Gastroesophageal sphincter (tissue), 4 donors: ENCODE measurements around the gene FXYD7. TPM values are rescaled to one million over a fixed set of nuclear protein-coding genes. Genes with fewer than 3 reads are reported as not detected.
A peak's percentile ranks its signal among the peaks of the same experiment; 100 is the strongest.

Experiments
- ATAC-seq: fragments of 150-250 bp; one replicate; pipeline ENCODE4 v1.9.1; 2016; ENCODE audit warnings: mild to moderate bottlenecking, moderate library complexity
- H3K27ac ChIP-seq, 4 donors: fragments of 200-600 bp; sonication (generic) in 3 of 4; 1 replicate in 3 of 4; 2 replicates in 1 of 4; pipeline ENCODE4 v1.5.1; 2016 to 2019
- H3K27me3 ChIP-seq: fragments of 200-600 bp; sonication (generic); one replicate; pipeline ENCODE4 v1.5.1; 2019
- H3K36me3 ChIP-seq, 2 donors: fragments of 200-600 bp; sonication (generic); one replicate each; pipeline ENCODE4 v1.5.1; 2019; ENCODE audit warnings: control low read depth in 1 of 2
- H3K4me1 ChIP-seq, 3 donors: fragments of 200-600 bp; sonication (generic); 1 replicate in 2 of 3; 2 replicates in 1 of 3; pipeline ENCODE4 v1.5.1; 2016 to 2019; ENCODE audit warnings: control low read depth in 2 of 3
- H3K4me3 ChIP-seq, 2 donors: fragments of 200-600 bp; sonication (generic); one replicate each; pipeline ENCODE4 v1.5.1; 2019; ENCODE audit warnings: mild to moderate bottlenecking in 1 of 2, moderate library complexity in 1 of 2
- H3K9me3 ChIP-seq, 3 donors: fragments of 200-600 bp; sonication (generic); one replicate each; pipeline ENCODE4 v1.5.1; 2017 to 2019; ENCODE audit warnings: control low read depth in 2 of 3
- CTCF ChIP-seq, 4 experiments: fragments of 200-600 bp in 2 of 4; fragments of 450-650 bp in 2 of 4; sonication (generic) in 1 of 4; IDR thresholded peaks; one replicate each; pipeline ENCODE4 v1.5.1; 2017 to 2019; ENCODE audit warnings: antibody characterized with exemption in 4 of 4, mild to moderate bottlenecking in 2 of 4, moderate library complexity in 2 of 4
- EP300 ChIP-seq: sonication (generic); formaldehyde crosslinking; IDR thresholded peaks from one replicate; pipeline ENCODE4 v1.6.1; 2017; ENCODE audit warnings: antibody characterized with exemption, mild to moderate bottlenecking
- POLR2A ChIP-seq, 2 donors: fragments of 450-650 bp; IDR thresholded peaks; one replicate each; pipeline ENCODE4 v1.6.1; 2017; ENCODE audit warnings: antibody characterized with exemption in 2 of 2, mild to moderate bottlenecking in 2 of 2, moderate library complexity in 1 of 2
- POLR2AphosphoS5 ChIP-seq: sonication (generic); formaldehyde crosslinking; IDR thresholded peaks from one replicate; pipeline ENCODE4 v1.6.1; 2017; ENCODE audit warnings: antibody characterized with exemption
- WGBS, 2 donors: methylation state at CpG; one replicate each; pipeline ENCODE4 v1.1.5; 2018; ENCODE audit warnings: low coverage in 1 of 2; 5-methylcytosine and 5-hydroxymethylcytosine counted together
- total RNA-seq, 4 donors: library from RNA; depleted of rRNA; stranded (reverse); fragments of >200 nt; gene quantifications; one replicate each; pipeline ENCODE4 v1.1.0, GENCODE V29; 2016

The FXYD7 gene
- total RNA-seq, 4 donors from 2014 or later: not detected

DNA sequence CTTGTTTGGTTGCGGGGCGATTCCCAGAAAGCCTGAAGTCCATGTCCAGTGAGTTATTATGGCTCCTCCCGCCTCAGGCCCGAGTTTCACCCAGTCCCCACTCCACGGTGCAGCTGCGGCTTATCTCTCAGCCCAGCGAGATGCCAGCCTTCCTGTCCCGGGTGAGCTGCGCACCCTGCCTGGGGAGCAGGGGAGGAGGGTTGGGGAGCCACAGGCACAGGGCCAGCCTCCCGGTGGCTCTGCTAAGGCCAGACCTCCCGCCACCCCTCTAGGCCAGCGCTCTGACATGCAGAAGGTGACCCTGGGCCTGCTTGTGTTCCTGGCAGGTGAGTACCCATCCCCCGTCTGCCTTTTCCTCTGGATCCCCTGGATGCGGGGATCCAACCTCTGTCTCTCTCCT, 24.0 kb upstream of the FXYD7 start:
- H3K36me3 ChIP-seq: no peaks in the 10 kb centered on the region
- no peaks in the 10 kb centered on the region for H3K9me3 ChIP-seq
- H3K27me3 ChIP-seq: peaks cover 7% of the 10 kb centered on the region
- peaks cover 0 to 47% (median 0%) of the 10 kb centered on the region in 3 donors for H3K4me1 ChIP-seq
- no peak for TF ChIP-seq EP300
- no peak for TF ChIP-seq POLR2A (IDR thresholded peaks at IDR 0.05)
- no peak for TF ChIP-seq POLR2AphosphoS5
- TF ChIP-seq CTCF (IDR thresholded peaks at IDR 0.05): no peak
- ATAC-seq: no peak
- peak overlapping the region in 1 of 2 donors; percentile 24 for H3K4me3 ChIP-seq
- WGBS, 2 donors: 93 to 100% methylated on average over 1 to 3 of the region's 14 CpGs
- H3K27ac ChIP-seq: peak overlapping the region in 3 of 4 donors; percentile 60 to 91 (median 68)

DNA sequence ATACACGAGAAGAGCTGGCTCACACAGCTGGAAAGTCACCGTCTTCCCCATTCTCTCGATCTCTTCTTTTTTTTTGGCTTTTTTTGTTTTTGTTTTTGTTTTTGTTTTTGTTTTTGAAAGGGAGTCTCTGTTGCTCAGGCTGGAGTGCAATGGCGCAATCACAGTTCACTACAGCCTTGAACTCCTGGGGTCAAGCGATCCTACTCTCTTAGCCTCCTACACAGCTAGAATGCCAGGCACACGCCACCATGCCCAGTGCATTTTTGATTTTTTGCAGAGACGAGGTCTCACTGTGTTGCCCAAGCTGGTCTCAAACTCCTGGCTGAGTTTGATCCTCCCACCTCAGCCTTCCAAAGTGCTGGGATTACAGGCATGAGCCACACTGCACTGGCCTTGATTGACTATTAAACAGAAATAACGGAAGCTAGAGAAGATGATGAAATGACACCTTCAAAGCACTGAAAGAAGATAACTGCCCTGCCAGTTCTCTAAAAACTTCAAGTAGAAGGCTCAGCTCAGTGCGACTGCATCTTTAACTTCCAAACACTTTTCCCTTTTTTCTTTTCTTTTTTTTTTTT, 23.4 kb upstream of the FXYD7 start:
- peaks cover 7% of the 10 kb centered on the region for H3K27me3 ChIP-seq
- no peak overlapping the region for H3K4me3 ChIP-seq
- H3K27ac ChIP-seq: peak overlapping the region in 3 of 4 donors; percentile 60 to 91 (median 68)
- no peak for TF ChIP-seq EP300
- no peak for TF ChIP-seq POLR2A (IDR thresholded peaks at IDR 0.05)
- TF ChIP-seq POLR2AphosphoS5: no peak
- no peak for TF ChIP-seq CTCF (IDR thresholded peaks at IDR 0.05)
- no peak for ATAC-seq
- H3K9me3 ChIP-seq: no peaks in the 10 kb centered on the region
- peaks cover 0 to 45% (median 0%) of the 10 kb centered on the region in 3 donors for H3K4me1 ChIP-seq
- WGBS, 2 donors: 82 to 83% methylated on average over 4 to 5 of the region's 9 CpGs
- no peaks in the 10 kb centered on the region for H3K36me3 ChIP-seq

DNA sequence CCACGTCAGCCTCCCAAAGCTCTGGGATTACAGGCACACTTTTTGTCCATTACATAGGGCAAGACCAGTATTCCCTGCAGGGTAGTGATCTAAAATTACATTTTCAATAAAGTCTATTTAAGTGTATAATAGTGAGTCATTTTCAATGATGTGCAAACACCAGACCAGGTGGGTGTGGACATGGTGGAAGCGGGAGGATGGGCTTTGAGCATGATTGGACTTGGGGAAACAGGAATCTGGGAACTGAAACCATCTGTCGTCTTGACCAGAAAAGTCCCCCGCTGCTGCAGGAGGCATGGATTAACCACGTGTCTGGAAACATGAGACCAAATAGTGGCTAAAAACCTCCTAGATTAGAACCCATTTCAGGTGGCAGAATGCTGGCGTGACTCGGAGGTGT, 22.6 kb upstream of the FXYD7 start:
- no peaks in the 10 kb centered on the region for H3K9me3 ChIP-seq
- peaks cover 0 to 46% (median 4%) of the 10 kb centered on the region in 3 donors for H3K4me1 ChIP-seq
- peak; percentile 31 for ATAC-seq
- TF ChIP-seq POLR2A (IDR thresholded peaks at IDR 0.05) (no peak), EP300 (no peak), POLR2AphosphoS5 (no peak), CTCF (IDR thresholded peaks at IDR 0.05) (no peak)
- H3K4me3 ChIP-seq: no peak overlapping the region
- no peaks in the 10 kb centered on the region for H3K27me3 ChIP-seq
- WGBS, 2 donors: 37 to 47% methylated on average over 4 to 7 of the region's 7 CpGs
- no peaks in the 10 kb centered on the region for H3K36me3 ChIP-seq
- H3K27ac ChIP-seq: peak overlapping the region in 3 of 4 donors; percentile 55 to 91 (median 64)

GRCh38 chr19:35120898-35121297, 22.2 kb upstream of the FXYD7 start:
- peak overlapping the region in 3 of 4 donors; percentile 55 to 91 (median 64) for H3K27ac ChIP-seq
- no peak for ATAC-seq
- H3K36me3 ChIP-seq: no peaks in the 10 kb centered on the region
- WGBS, 2 donors: 69 to 75% methylated on average over 5 to 7 of the region's 7 CpGs
- H3K9me3 ChIP-seq: no peaks in the 10 kb centered on the region
- no peak for TF ChIP-seq POLR2A (IDR thresholded peaks at IDR 0.05)
- TF ChIP-seq CTCF (IDR thresholded peaks at IDR 0.05): no peak
- no peak for TF ChIP-seq POLR2AphosphoS5
- TF ChIP-seq EP300: no peak
- H3K4me1 ChIP-seq: peaks cover 0 to 50% (median 4%) of the 10 kb centered on the region in 3 donors
- no peak overlapping the region for H3K4me3 ChIP-seq
- no peaks in the 10 kb centered on the region for H3K27me3 ChIP-seq
